Mesothelial cell of epicardium (in vitro differentiated cells): ENCODE results near the gene FSIP1. TPM values are rescaled to one million over a fixed set of nuclear protein-coding genes. Genes with fewer than 3 reads are reported as not detected.

Source experiments
- DNase-seq, 2 experiments: peaks; one replicate each; pipeline ENCODE4 v3.0.0; 2021; ENCODE audit warnings: low spot score in 2 of 2; ENCODE audit not compliant: unreplicated experiment in 2 of 2
- H3K27ac Mint-ChIP-seq: 2 replicates; pipeline ENCODE4 v1.8.0; 2021; ENCODE audit warnings: mixed read lengths
- H3K27me3 Mint-ChIP-seq: 2 replicates; pipeline ENCODE4 v1.8.0; 2021; ENCODE audit warnings: low read depth, mixed read lengths
- H3K36me3 Mint-ChIP-seq: 2 replicates; pipeline ENCODE4 v1.8.0; 2021; ENCODE audit warnings: mixed read lengths
- H3K4me1 Mint-ChIP-seq: 2 replicates; pipeline ENCODE4 v1.8.0; 2021; ENCODE audit warnings: mixed read lengths
- H3K4me3 Mint-ChIP-seq: 2 replicates; pipeline ENCODE4 v1.8.0; 2021; ENCODE audit warnings: mild to moderate bottlenecking, moderate library complexity, mixed read lengths
- H3K9me3 Mint-ChIP-seq: 2 replicates; pipeline ENCODE4 v1.8.0; 2021; ENCODE audit warnings: mixed read lengths
- total RNA-seq: library from RNA; stranded (reverse); gene quantifications from 3 replicates; pipeline ENCODE4 v1.2.1, GENCODE V29; 2021
- TF ChIP-seq, protein P1 (sequence below): fragments of 200-600 bp; sonication (generic); IDR thresholded peaks from one replicate; pipeline ENCODE4 v1.5.0; 2021; ENCODE audit warnings: antibody characterized with exemption; ENCODE audit not compliant: unreplicated experiment

The FSIP1 gene
- total RNA-seq, 1 donor from 2014 or later, result 0.74 TPM

DNA sequence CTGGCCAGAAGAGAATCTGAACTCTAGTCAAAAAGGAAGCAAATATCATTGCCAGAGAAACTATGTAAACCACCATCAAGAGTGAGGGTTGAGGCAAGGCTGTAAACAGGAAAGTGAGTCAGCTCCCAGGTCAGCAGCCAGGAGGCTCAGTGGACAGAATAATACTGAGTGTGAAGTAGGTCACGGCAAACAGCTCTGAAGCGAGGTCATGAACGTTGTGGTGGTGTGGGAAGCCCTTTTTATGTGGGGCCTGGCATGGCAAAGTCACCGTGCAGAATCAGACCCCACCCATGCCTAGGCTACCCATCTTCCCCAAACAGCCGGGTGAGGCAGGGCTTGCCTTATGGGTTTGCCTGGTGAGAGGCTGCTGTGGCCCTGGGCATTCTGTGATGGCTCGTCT is 157.8 kb downstream of the FSIP1 start:
- Mint-ChIP-seq H3K27me3 (no peaks in the 10 kb centered on the region), H3K27ac (no peak overlapping the region)

DNA sequence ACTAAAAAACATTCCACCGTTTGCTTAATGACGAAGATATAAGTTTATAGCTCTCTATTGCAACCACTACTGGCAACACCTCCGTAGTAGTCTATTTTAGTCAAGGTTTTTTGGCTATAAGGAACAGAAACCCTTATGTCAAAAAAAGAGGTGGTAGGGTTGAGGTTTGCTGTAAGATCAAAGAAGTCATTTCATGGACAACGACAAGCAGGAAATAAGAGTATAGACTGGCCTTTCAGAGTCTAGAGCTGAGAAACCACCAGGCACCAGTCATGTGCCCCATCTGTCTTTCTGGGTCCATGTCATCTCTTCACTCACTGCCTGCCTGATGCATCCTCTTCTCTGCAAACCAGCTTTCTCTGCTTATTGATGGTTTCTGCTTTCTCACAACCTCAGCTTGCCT is 159.1 kb downstream of the FSIP1 start:
- Mint-ChIP-seq H3K27ac (no peak overlapping the region), H3K36me3 (no peaks in the 10 kb centered on the region), H3K4me3 (no peak overlapping the region), H3K27me3 (no peaks in the 10 kb centered on the region), H3K9me3 (peaks cover 6% of the 10 kb centered on the region), H3K4me1 (peaks cover 4% of the 10 kb centered on the region)
- TF ChIP-seq, protein P1, sequence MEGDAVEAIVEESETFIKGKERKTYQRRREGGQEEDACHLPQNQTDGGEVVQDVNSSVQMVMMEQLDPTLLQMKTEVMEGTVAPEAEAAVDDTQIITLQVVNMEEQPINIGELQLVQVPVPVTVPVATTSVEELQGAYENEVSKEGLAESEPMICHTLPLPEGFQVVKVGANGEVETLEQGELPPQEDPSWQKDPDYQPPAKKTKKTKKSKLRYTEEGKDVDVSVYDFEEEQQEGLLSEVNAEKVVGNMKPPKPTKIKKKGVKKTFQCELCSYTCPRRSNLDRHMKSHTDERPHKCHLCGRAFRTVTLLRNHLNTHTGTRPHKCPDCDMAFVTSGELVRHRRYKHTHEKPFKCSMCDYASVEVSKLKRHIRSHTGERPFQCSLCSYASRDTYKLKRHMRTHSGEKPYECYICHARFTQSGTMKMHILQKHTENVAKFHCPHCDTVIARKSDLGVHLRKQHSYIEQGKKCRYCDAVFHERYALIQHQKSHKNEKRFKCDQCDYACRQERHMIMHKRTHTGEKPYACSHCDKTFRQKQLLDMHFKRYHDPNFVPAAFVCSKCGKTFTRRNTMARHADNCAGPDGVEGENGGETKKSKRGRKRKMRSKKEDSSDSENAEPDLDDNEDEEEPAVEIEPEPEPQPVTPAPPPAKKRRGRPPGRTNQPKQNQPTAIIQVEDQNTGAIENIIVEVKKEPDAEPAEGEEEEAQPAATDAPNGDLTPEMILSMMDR, result no peak
- DNase-seq, result no peak

More for the DNA sequence above, 157.8 kb downstream of the FSIP1 start:
- peaks cover 3% of the 10 kb centered on the region for H3K9me3 Mint-ChIP-seq
- H3K36me3 Mint-ChIP-seq, result no peaks in the 10 kb centered on the region
- no peak overlapping the region for H3K4me3 Mint-ChIP-seq
- H3K4me1 Mint-ChIP-seq, result peaks cover 10% of the 10 kb centered on the region
- TF ChIP-seq, protein P1, result no peak
- no peak for DNase-seq

DNA sequence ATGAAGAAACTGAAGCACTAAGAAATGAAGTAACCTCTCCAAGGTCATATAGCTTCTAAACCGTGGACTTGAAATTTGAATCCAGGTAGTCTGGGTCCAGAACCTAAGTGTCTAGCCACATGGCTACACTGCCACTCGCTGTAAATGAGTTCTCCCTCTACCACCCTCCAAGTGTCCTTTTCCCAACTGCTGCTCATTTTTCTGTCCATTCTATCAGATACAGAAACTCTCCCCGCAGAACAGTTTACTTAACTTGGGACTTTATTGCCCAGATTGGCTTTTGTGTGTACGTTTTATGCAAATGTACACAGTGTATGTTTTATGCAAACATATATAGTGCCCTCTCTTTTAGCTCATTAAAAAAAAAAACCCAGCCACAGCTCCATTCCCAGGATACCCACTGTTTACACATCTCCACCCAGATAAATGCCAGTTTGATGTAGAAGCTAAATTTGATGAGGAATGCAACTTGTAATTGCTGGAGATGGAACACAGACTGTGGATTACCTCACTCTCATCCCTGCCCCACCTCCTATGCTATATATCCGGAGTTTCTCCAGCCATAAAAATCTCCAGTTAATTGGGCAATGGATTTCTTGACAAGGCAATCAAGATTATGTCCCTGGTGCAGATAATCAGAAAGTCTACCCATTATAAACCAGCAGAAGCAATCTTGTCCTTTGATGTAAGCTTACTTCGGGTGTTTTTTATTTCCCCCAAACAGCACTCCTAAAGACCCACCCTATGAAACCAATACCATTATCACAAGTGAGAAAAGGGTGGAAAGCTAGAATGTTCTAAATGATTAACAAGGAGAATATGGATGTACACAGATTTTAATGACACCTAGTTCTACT is 159.8 kb downstream of the FSIP1 start:
- H3K27ac Mint-ChIP-seq, result no peak overlapping the region
- H3K36me3 Mint-ChIP-seq, result no peaks in the 10 kb centered on the region

DNA sequence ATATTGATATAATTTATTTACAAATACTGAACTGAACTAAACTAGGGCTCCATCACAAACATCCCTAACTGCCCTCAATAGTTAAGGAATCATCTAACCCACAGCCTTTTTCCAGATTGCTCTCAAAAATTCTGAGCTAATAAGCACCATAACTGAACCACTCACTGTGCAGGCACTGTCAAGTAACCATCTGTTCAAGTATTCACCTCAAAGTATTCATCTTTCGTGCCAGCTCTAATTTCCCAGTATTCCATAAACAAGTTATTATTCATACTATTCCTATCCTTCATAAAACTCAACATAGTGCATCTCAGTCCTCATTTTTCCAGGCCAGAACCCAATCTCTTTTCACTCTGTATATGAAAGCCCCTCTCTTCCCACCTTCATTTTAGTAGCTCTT is 160.7 kb downstream of the FSIP1 start:
- DNase-seq, result no peak
- Mint-ChIP-seq H3K36me3 (no peaks in the 10 kb centered on the region), H3K27me3 (no peaks in the 10 kb centered on the region), H3K27ac (no peak overlapping the region), H3K4me3 (no peak overlapping the region), H3K9me3 (peaks cover 6% of the 10 kb centered on the region), H3K4me1 (no peaks in the 10 kb centered on the region)
- TF ChIP-seq, protein P1, result no peak

More for the DNA sequence above, 159.8 kb downstream of the FSIP1 start:
- Mint-ChIP-seq H3K27me3 (no peaks in the 10 kb centered on the region), H3K4me3 (no peak overlapping the region), H3K4me1 (peaks cover under 1% of the 10 kb centered on the region), H3K9me3 (peaks cover 6% of the 10 kb centered on the region)
- DNase-seq, result no peak
- TF ChIP-seq, protein P1, result no peak

DNA sequence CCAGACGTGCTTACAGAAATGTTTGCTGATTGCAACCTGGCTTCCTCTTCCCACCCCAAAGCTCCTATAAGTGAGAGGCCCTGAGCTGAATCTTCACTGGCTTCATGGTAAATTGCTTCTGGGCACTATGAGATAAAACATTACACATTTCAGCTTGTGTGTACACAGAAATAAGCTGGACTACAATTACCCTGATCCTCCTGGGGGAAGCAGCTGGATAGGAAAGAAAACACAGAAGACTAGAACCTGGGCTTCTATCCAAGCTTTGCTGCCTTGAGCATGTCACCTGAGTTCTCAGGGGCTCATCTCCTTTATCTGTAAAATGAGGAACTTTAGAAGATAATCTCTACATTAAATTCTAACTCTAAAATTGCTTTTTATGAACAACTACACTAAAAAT is 161.4 kb downstream of the FSIP1 start:
- no peaks in the 10 kb centered on the region for H3K27me3 Mint-ChIP-seq
- peaks cover 11% of the 10 kb centered on the region for H3K9me3 Mint-ChIP-seq
- no peaks in the 10 kb centered on the region for H3K4me1 Mint-ChIP-seq
- TF ChIP-seq, protein P1, result no peak
- H3K4me3 Mint-ChIP-seq, result no peak overlapping the region
- no peak overlapping the region for H3K27ac Mint-ChIP-seq
- no peaks in the 10 kb centered on the region for H3K36me3 Mint-ChIP-seq
- no peak for DNase-seq
